KOPT-K1 (cell line): ENCODE measurements around the gene ERMAP.
"Not testable (repeated sequence)": the region's sequence is repeated elsewhere in the genome, so short reads cannot be mapped to it uniquely, and the experiment has no call there.

Experiments used
- H3K27ac ChIP-seq: fragments of 200-600 bp; sonication (generic); 2 replicates; pipeline ENCODE4 v1.5.1; 2016; ENCODE audit warnings: antibody characterized with exemption, mild to moderate bottlenecking, low read depth, low read length; ENCODE audit not compliant: poor library complexity, severe bottlenecking
- H3K36me3 ChIP-seq: fragments of 200-600 bp; sonication (generic); 2 replicates; pipeline ENCODE4 v1.5.1; 2017; ENCODE audit warnings: antibody characterized with exemption, mild to moderate bottlenecking, low read length, moderate library complexity; ENCODE audit not compliant: insufficient read depth
- H3K9me3 ChIP-seq: fragments of 200-600 bp; sonication (generic); 2 replicates; pipeline ENCODE4 v1.5.1; 2017; ENCODE audit warnings: antibody characterized with exemption, low read length, mild to moderate bottlenecking; ENCODE audit not compliant: insufficient read depth, poor library complexity, severe bottlenecking

Gene ERMAP

GRCh38 chr1:42845866-42846256 is 28.9 kb downstream of the ERMAP start:
- peak overlapping the region; percentile 59 for H3K27ac ChIP-seq
- H3K36me3 ChIP-seq = peaks cover 18% of the 10 kb centered on the region
- no peaks in the 10 kb centered on the region for H3K9me3 ChIP-seq

- Histone ChIP-seq H3K27ac (peak within 1 kb of the TSS; percentile 59), H3K36me3 (peaks cover 24% of the 10 kb centered on the region), H3K9me3 (no peaks in the 10 kb centered on the region)
These were observed 29.6 kb downstream of the ERMAP start, which contains the start of gene ZNF691 for GRCh38 chr1:42846257-42847110. Gene ZNF691 (plus strand): TSS chr1:42846613. CDS start chr1:42849659, 3,046 bp downstream.

- H3K36me3 ChIP-seq = peaks cover 31% of the 10 kb centered on the region
- no peaks in the 10 kb centered on the region for H3K9me3 ChIP-seq
- H3K27ac ChIP-seq = peak overlapping the region; percentile 59
These were observed 30.2 kb downstream of the ERMAP start for GRCh38 chr1:42847111-42847595.

GRCh38 chr1:42847721-42848460 is 31.0 kb downstream of the ERMAP start:
- Histone ChIP-seq H3K9me3 (no peaks in the 10 kb centered on the region), H3K36me3 (peaks cover 38% of the 10 kb centered on the region), H3K27ac (peak overlapping the region; percentile 59)

GRCh38 chr1:42848823-42849537 is 32.1 kb downstream of the ERMAP start:
- Histone ChIP-seq H3K9me3 (no peaks in the 10 kb centered on the region), H3K36me3 (peaks cover 40% of the 10 kb centered on the region), H3K27ac (no peak overlapping the region)

- Histone ChIP-seq H3K9me3 (no peaks in the 10 kb centered on the region), H3K27ac (no peak overlapping the region), H3K36me3 (peaks cover 40% of the 10 kb centered on the region)
These were observed 33.0 kb downstream of the ERMAP start for GRCh38 chr1:42849944-42850343.

GRCh38 chr1:42851420-42851819 is 34.5 kb downstream of the ERMAP start:
- peaks cover 40% of the 10 kb centered on the region for H3K36me3 ChIP-seq
- no peak overlapping the region for H3K27ac ChIP-seq
- H3K9me3 ChIP-seq = peaks cover 4% of the 10 kb centered on the region

- Histone ChIP-seq H3K9me3 (peaks cover 10% of the 10 kb centered on the region), H3K36me3 (peaks cover 40% of the 10 kb centered on the region), H3K27ac (no peak overlapping the region)
These were observed 35.2 kb downstream of the ERMAP start for GRCh38 chr1:42851960-42852607.

GRCh38 chr1:42852608-42852980 is 35.7 kb downstream of the ERMAP start:
- Histone ChIP-seq H3K9me3 (peaks cover 15% of the 10 kb centered on the region), H3K36me3 (peaks cover 40% of the 10 kb centered on the region), H3K27ac (no peak overlapping the region)

- peaks cover 40% of the 10 kb centered on the region for H3K36me3 ChIP-seq
- H3K9me3 ChIP-seq = peaks cover 19% of the 10 kb centered on the region
- H3K27ac ChIP-seq = no peak overlapping the region
These were observed 36.4 kb downstream of the ERMAP start for GRCh38 chr1:42853116-42853884.

GRCh38 chr1:42856554-42856953 is 39.6 kb downstream of the ERMAP start:
- Histone ChIP-seq H3K9me3 (peaks cover 50% of the 10 kb centered on the region), H3K36me3 (peaks cover 15% of the 10 kb centered on the region)
- H3K27ac ChIP-seq = not testable (repeated sequence)

GRCh38 chr1:42859366-42859765 is 42.4 kb downstream of the ERMAP start:
- not testable (repeated sequence) for H3K27ac ChIP-seq, H3K36me3 ChIP-seq
- H3K9me3 ChIP-seq = peaks cover 57% of the 10 kb centered on the region

- Histone ChIP-seq H3K36me3 (no peaks in the 10 kb centered on the region), H3K27ac (no peak overlapping the region), H3K9me3 (peaks cover 57% of the 10 kb centered on the region)
These were observed 43.6 kb downstream of the ERMAP start for GRCh38 chr1:42860339-42861013.
